ENCODE data around the gene EFR3B.

Gene EFR3B

GRCh38 chr2:25187729-25188350 lies 146.0 kb downstream of the EFR3B start:
- DNase-seq (ENCODE audit: low read depth in 2 of 2): no peak

DNA sequence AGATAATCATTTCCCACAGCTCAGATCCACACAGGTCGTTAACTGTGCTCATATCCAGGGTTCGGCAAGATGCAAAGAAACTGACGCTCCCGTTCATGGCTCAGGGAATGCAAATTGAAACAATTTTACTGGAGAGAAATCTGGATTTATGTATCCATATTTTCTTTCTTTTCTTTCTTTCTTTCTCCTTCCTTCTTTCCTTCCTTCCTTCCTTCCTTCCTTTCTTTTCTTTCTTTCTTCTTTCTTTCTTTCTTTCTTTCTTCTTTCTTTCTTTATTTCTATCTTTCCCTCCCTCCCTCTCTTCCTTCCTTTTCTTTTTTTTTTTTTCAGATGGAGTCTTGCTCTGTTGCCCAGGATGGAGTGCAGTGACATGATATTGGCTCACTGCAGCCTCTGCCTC lies 146.5 kb downstream of the EFR3B start:
- DNase-seq (ENCODE audit: low read depth in 2 of 2): no peak

DNA sequence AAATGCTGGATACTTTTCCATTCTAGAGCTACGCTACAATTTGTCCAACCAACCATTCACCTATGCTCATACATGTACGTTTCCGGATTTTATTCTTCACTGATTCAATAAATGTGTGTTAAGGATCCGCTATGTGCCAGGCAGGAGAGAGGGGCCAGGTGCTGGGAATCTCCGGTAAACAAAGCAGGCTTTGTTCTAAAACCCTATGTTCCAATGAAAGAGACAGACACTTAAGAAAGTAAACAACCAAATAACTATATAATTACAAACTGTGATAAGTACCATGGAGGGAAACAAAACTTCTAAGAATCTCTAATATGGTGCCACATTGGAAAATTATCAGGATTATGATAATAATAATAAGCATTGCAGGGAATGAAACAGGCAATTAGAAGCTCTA lies 148.7 kb downstream of the EFR3B start:
- no peak for DNase-seq (ENCODE audit: low read depth in 2 of 2)

- DNase-seq (ENCODE audit: low read depth in 2 of 2): no peak
These were observed 152.8 kb downstream of the EFR3B start for GRCh38 chr2:25194576-25195122.

DNA sequence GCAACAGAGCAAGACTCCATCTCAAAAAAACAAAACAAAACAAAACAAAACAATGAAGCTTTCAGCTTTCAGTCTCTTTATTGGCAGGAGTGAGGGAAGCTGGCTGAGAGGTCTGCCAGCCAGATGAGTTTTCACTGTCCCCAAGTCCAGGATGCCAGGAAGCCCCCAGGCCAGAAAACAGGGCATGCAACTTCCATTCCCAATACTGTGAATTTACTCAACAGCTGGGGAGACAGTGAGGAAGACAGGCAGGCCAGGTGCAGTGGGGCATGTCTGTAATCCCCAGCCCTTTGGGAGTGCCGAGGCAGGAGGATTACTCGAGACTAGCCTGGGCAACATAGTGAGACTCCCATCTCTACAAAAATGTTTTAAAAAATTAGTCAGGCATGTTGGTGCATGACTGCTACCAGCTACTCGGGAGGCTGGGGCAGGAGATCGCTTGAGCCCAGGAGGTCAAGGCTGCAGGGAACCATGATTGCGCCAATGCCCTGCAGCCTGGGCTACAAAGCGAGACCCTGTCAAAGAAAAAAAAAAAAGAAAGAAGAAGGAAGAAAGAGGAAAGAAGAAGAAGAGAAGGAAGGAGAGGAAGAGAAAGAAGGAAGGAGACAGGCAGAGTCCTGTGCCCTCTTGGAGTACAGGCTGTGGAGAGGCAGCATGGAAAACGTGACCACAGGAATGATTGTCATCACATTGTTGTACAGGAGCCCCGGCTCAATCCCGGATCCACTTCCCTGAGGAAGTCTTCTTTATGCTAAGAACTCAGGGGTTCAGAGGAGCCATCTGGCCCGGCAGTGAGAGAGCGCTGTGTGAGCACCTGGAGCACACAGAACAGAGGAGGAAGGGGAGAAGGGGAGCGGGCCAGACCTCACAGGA lies 155.7 kb downstream of the EFR3B start:
- DNase-seq (ENCODE audit: low read depth in 2 of 2): no peak

DNA sequence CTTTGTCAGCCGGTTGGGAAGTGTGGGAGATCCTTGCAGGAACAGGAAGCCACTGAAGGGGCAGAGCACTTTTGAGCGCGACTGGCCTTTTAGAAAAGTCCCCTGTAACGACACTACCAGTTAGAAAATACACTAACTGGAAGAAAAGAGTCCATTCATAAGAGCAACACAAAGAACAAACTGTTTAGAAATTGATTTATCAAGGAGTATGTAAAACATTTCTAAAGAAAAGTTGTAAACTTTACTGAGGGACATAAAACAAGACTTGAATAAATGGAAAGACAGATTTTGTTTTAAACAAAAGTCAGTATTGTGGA lies 156.3 kb downstream of the EFR3B start:
- DNase-seq (ENCODE audit: low read depth in 2 of 2): no peak

GRCh38 chr2:25198576-25198975 lies 156.7 kb downstream of the EFR3B start:
- DNase-seq (ENCODE audit: low read depth in 2 of 2): no peak

GRCh38 chr2:25201265-25201664 lies 159.4 kb downstream of the EFR3B start:
- DNase-seq (ENCODE audit: low read depth in 2 of 2): no peak

DNA sequence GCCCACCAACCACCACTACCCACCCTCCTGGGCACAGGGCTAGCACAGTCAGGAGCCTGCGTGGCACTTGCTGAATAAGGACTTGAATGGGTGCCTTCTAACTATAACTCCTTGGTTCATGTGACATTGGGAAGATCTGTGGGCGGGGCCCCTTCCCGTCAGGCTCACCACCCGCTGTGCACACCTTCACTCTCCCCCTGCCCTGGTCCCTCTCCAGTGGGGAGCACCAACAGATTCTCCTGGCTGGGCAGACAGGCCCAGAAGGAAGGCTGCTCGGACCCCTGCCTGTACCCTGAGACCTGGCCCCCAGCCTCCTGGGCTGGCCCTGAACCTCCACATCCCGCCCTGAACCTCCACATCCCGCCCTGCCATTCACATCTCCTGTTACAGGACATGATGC lies 159.9 kb downstream of the EFR3B start:
- DNase-seq (ENCODE audit: low read depth in 2 of 2): no peak

GRCh38 chr2:25202275-25202674 lies 160.4 kb downstream of the EFR3B start:
- DNase-seq (ENCODE audit: low read depth in 2 of 2): no peak

DNA sequence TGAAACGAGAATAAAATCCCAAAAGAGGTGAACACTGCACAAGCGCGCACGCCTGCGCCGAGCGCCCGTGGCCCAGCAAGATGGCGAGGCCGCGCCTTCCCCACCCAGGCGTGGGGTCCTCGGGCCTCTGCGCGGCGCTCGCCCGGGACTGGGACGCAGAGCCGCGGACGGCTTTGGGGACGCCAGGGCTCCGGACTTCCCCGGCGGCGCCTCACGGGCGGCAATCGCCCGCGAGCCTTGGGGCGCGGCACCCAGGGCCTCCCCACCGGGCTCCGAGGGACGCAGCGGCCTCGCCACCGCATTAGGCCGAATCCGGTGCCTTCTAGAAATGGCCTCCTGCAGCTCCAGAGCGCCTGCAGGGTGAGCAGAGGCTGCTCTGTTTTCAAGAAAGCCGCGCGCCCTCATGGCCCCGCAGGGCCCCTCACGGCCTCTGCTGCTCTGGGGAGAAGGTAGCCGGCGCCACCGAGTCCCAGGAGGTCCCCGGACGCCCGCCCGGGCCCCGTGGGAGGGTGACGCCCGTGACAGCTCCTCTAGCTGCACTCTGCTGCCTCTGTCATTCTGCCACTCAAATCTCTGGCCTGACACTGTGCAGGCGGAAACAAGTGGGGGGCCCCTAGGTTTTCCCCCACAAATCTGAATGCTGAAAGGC lies 162.4 kb downstream of the EFR3B start:
- no peak for DNase-seq (ENCODE audit: low read depth in 2 of 2)

DNA sequence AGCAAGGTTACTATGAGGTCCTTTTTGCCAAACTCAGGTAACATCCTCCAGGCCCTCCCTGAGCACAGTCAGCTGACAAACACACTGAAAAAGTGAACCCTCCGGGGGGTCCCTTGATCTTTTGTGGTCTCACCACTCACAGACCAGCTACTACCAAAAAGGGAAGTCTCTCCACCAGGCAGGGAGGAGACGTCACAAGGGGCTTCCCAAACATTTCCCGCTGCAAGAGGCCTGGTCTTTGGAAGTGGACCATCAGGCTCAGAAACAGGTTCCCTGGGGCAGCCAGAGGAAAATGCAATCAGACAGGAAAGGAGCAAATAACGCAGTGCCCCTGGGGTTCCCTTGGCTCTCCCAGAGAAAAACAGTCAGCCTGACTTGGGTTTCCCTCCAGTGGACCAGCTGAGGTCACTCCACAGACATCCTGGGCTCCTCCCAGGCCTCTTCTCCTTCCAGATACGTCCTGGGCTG lies 165.2 kb downstream of the EFR3B start:
- no peak for DNase-seq (ENCODE audit: low read depth in 2 of 2)
